ENCODE data around the gene SUSD1. TPM values are rescaled to one million over a fixed set of nuclear protein-coding genes. Genes with fewer than 3 reads are reported as not detected.
A peak's percentile ranks its signal among the peaks of the same experiment; 100 is the strongest.

The SUSD1 gene
- total RNA-seq, 2 experiments from 2014 or later: 2.5 TPM

DNA sequence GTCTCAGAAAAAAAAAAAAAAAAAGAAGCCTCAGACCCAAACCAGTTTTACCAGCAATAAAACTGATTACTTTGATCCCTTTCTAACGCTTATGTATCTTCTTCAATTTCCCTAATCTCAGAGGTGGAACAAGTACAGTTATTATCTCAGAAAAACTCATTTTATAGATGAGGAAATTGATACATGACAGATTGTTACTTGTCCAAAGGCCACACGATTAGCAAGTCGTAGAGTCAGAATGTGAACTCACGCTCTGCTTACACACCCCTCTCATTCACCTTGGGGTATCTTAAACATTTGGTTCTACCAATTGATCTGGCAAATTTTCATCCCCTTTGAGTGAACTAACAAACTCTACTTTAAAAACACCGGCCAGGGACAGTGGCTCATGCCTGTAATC is 110.2 kb downstream of the SUSD1 start:
- ChIA-PET CTCF (no interaction called here), POLR2A (no interaction called here)
- no peak for ATAC-seq
- Mint-ChIP-seq H3K36me3 (ENCODE audit: low read depth) (peaks cover 2% of the 10 kb centered on the region), H3K4me1 (peaks cover 17% of the 10 kb centered on the region), H3K27me3 (peaks cover 2% of the 10 kb centered on the region), H3K9me3 (ENCODE audit: low read depth) (no peaks in the 10 kb centered on the region), H3K27ac (no peak overlapping the region), H3K4me3 (no peak overlapping the region)
- intact Hi-C loops (cut with DNase I, micrococcal nuclease): no loop called here
- DNase-seq: no peak

DNA sequence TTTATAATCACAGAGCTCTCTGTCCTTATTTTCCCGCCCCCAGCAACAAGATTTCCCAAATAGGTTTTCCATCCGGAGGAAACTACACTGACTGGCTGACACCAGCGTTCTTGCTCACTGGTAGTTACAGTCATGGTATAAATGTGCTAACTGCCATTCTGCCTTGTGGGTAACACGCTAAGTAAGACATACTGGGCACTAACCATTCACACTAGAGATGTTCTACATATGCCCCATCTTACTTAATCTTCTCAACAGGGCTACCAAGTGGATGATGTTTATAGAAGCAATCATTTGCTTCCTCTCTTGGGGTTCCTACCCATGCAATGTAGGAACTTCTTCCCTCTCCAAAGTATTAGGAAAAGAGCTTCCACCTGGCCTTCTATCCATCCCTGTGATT is 111.5 kb downstream of the SUSD1 start:
- Mint-ChIP-seq H3K27ac (no peak overlapping the region), H3K9me3 (ENCODE audit: low read depth) (no peaks in the 10 kb centered on the region), H3K36me3 (ENCODE audit: low read depth) (peaks cover 2% of the 10 kb centered on the region), H3K4me1 (peaks cover 17% of the 10 kb centered on the region), H3K27me3 (peaks cover under 1% of the 10 kb centered on the region), H3K4me3 (no peak overlapping the region)
- ChIA-PET POLR2A (no interaction called here), CTCF (no interaction called here)
- ATAC-seq (no peak), DNase-seq (no peak)
- intact Hi-C loops (cut with DNase I, micrococcal nuclease): no loop called here

DNA sequence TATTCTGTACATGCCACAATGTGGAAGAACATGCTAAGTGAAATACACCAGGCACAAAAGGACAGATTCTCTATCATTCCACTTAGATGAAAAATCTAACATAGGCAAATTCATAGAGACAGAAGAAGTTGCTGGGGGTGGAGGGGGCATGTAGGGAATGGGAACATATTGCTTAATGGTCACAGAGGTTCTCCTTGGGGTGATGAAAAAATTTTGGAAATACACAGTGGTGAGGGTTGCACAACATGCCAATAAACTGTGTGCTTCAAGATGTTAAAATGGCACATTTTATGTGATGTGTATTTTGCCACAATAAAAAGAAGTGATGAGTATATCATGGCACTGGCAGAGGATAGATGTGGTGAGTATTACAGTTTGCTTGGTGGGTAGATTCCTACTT is 111.9 kb downstream of the SUSD1 start:
- H3K36me3 Mint-ChIP-seq (ENCODE audit: low read depth): peaks cover 2% of the 10 kb centered on the region
- no peaks in the 10 kb centered on the region for H3K9me3 Mint-ChIP-seq (ENCODE audit: low read depth)
- no peak overlapping the region for H3K27ac Mint-ChIP-seq
- no peak overlapping the region for H3K4me3 Mint-ChIP-seq
- intact Hi-C loops (cut with DNase I, micrococcal nuclease): no loop called here
- H3K4me1 Mint-ChIP-seq: peaks cover 17% of the 10 kb centered on the region
- CTCF ChIA-PET: no interaction called here
- POLR2A ChIA-PET: no interaction called here
- ATAC-seq (no peak), DNase-seq (no peak)
- no peaks in the 10 kb centered on the region for H3K27me3 Mint-ChIP-seq

DNA sequence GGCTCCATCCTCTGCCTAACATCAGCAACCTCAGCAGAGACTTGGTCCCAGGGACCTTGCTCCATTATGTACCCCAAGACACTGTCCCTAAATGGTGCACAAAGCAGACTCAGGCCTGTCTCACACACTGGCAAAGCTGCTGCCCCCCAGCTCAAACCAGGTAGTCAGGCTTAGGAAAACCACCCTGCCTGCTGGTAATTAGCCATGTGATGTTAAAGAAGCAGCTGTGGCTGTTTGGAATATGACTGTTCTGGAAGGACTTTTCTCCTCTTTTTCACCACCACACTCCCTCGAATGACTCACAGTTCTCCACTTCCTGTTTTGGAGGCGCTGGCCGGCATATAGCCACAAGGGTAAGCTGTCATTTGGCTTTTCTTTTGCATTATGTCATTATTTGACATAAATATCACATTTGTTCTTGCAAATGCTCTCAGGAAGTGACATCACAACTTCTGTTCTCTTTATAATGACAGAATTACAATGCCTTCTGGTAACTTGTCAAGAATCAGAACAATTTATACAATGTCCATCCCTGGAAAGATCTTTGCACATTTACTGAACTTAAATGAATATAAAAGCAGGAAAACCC is 113.9 kb downstream of the SUSD1 start:
- Mint-ChIP-seq H3K9me3 (ENCODE audit: low read depth) (no peaks in the 10 kb centered on the region), H3K27ac (no peak overlapping the region), H3K27me3 (no peaks in the 10 kb centered on the region), H3K36me3 (ENCODE audit: low read depth) (peaks cover 7% of the 10 kb centered on the region), H3K4me1 (peaks cover 23% of the 10 kb centered on the region), H3K4me3 (no peak overlapping the region)
- ChIA-PET POLR2A (interaction anchor here (0.6 kb wide), 1 partner anchor 25 kb away, joined by 3 read pairs; no protein-coding TSS in a partner anchor), CTCF (interaction anchor here (0.6 to 1.4 kb wide), 3 partner anchors 37 to 121 kb away, joined by 3 to 4 read pairs (median 3); no protein-coding TSS in a partner anchor)
- intact Hi-C loops (cut with DNase I, micrococcal nuclease): no loop called here
- ATAC-seq (peak; percentile 88), DNase-seq (peak; percentile 62)

DNA sequence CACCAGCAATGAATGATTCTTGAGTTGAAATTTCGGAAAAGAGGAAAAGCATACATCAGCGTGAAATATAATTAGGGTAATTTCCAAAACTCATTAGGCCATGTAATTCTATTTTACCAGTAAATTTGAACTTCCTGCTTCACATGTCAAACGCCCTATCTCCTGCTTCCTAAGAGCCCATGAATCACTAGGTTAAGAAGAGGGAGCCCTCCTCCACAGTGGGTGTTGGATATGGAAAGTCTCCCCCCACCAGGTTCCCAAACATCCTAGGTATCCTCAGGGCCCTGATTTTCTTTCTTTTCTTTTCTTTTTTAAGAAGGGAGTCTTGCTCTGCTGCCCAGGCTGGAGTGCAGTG is 115.2 kb downstream of the SUSD1 start:
- no peaks in the 10 kb centered on the region for H3K27me3 Mint-ChIP-seq
- no peaks in the 10 kb centered on the region for H3K9me3 Mint-ChIP-seq (ENCODE audit: low read depth)
- ChIA-PET CTCF (no interaction called here), POLR2A (no interaction called here)
- H3K27ac Mint-ChIP-seq: no peak overlapping the region
- H3K36me3 Mint-ChIP-seq (ENCODE audit: low read depth): peaks cover 7% of the 10 kb centered on the region
- ATAC-seq: no peak
- peaks cover 30% of the 10 kb centered on the region for H3K4me1 Mint-ChIP-seq
- no peak for DNase-seq
- no peak overlapping the region for H3K4me3 Mint-ChIP-seq
- intact Hi-C loops (cut with DNase I, micrococcal nuclease): no loop called here

DNA sequence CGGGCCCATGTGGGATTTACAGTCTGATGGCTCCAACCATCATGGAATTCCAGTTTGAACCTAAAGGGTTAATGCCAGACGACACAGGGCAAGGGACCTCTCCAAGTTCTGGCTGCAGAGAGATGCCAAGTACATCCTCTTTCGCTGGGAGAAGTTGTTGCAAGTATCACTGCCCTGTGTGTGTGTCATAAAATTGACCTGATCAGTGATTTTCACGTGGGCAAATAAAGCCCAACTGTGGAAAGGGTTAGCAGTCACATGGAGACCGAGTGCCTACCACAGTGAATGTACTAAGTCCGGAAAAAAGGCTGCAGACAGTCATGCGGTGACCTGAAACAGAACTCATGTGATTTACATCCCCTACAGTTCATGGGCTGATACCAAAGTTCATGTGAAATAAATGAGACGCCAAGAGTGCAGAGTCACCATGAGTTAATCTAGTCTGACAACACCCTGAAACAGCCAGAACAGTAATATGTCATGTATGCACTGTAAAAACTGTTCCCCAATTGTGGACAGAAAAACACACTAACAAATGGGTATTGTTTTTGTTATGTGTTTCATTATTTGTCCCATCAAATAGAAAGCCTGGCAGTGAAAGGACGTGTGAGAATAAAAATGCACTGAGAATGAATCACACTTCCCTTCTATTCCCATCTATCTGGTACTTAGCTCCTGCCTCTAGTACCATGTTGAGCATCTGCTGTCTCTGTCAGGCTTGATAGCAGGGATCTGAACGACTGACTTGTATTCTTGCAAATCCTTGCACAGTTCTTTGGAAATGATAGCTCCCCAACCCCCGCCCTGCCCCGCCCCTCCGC is 115.7 kb downstream of the SUSD1 start:
- Mint-ChIP-seq H3K36me3 (ENCODE audit: low read depth) (peaks cover 7% of the 10 kb centered on the region), H3K9me3 (ENCODE audit: low read depth) (no peaks in the 10 kb centered on the region), H3K27ac (no peak overlapping the region), H3K27me3 (no peaks in the 10 kb centered on the region), H3K4me3 (no peak overlapping the region), H3K4me1 (peaks cover 30% of the 10 kb centered on the region)
- CTCF ChIA-PET: no interaction called here
- ATAC-seq (no peak), DNase-seq (no peak)
- POLR2A ChIA-PET: no interaction called here
- intact Hi-C loops (cut with DNase I, micrococcal nuclease): no loop called here

DNA sequence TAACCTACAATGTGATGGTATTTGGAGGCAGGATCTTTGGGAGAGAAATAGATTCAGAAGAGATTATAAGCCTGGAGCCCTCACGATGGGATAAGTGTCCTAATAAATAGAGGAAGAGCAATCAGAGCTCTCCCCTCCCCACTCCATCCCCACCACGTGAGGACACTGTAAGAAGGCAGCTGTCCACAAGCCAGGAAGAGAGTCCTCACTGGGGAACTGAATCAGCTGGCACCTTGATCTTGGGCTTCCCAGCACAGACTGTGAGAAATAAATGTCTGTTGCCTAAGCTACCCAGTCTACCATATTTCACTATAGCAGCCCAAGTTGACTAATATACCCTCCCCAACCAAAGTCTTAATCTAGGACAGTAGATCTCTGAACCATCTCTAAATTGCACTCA is 118.1 kb downstream of the SUSD1 start:
- no peak overlapping the region for H3K4me3 Mint-ChIP-seq
- peaks cover 2% of the 10 kb centered on the region for H3K27me3 Mint-ChIP-seq
- DNase-seq (no peak), ATAC-seq (no peak)
- CTCF ChIA-PET: interaction anchor here (1.0 to 1.9 kb wide), 3 partner anchors 19 to 298 kb away, joined by 3 to 6 read pairs (median 4); no protein-coding TSS in a partner anchor
- H3K36me3 Mint-ChIP-seq (ENCODE audit: low read depth): peaks cover 5% of the 10 kb centered on the region
- peaks cover 29% of the 10 kb centered on the region for H3K4me1 Mint-ChIP-seq
- intact Hi-C loops (cut with DNase I, micrococcal nuclease): no loop called here
- no peak overlapping the region for H3K27ac Mint-ChIP-seq
- no peaks in the 10 kb centered on the region for H3K9me3 Mint-ChIP-seq (ENCODE audit: low read depth)
- POLR2A ChIA-PET: no interaction called here

DNA sequence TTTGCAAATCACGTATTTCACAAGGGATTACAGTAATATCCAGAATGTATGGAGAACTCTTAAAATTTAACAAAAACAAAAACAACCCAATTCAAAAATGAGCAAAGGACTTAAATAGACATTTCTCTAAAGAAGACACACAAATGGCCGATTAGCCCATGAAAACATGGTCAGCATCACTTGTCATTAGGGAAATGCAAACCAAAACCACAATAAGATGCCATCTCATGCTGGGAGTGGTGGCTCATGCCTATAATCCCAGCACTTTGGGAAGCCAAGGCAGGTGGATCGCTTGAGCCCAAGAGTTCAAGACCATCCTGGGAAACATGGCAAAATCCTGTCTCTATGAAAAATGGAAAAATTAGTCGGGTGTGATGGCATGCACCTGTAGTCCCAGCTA is 120.2 kb downstream of the SUSD1 start:
- ChIA-PET POLR2A (interaction anchor here (0.7 to 0.8 kb wide), 2 partner anchors 30 to 242 kb away, joined by 8 read pairs; no protein-coding TSS in a partner anchor), CTCF (interaction anchor here (0.6 to 0.7 kb wide), 2 partner anchors 14 to 99 kb away, joined by 3 read pairs; no protein-coding TSS in a partner anchor)
- no peak overlapping the region for H3K4me3 Mint-ChIP-seq
- peaks cover 13% of the 10 kb centered on the region for H3K4me1 Mint-ChIP-seq
- ATAC-seq (no peak), DNase-seq (no peak)
- H3K9me3 Mint-ChIP-seq (ENCODE audit: low read depth): no peaks in the 10 kb centered on the region
- peaks cover 2% of the 10 kb centered on the region for H3K27me3 Mint-ChIP-seq
- no peak overlapping the region for H3K27ac Mint-ChIP-seq
- intact Hi-C loops (cut with DNase I, micrococcal nuclease): no loop called here
- H3K36me3 Mint-ChIP-seq (ENCODE audit: low read depth): peaks cover 5% of the 10 kb centered on the region

DNA sequence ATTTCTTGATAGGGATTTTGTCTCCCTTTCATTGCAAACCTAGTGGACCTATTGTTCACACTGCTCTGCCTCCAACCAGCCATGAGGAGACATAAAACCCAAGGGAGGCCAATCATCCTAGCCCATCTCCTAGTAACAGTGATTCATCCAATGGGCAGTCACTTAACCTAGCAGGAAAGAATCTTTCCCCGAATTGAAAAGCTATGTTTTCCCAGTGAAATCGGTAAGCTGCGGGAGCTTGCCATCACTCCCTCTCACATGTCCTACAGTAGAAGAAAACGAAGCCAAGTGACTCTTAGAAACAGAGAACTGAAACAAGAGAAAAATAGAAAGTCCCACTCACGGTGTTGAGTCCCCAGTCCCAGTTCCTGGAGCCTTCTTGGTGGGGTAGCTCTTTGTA is 123.3 kb downstream of the SUSD1 start:
- intact Hi-C loops (cut with DNase I, micrococcal nuclease): no loop called here
- H3K36me3 Mint-ChIP-seq (ENCODE audit: low read depth): peaks cover 2% of the 10 kb centered on the region
- H3K4me1 Mint-ChIP-seq: peaks cover 18% of the 10 kb centered on the region
- H3K27me3 Mint-ChIP-seq: peaks cover 2% of the 10 kb centered on the region
- ATAC-seq: no peak
- no peak overlapping the region for H3K4me3 Mint-ChIP-seq
- H3K9me3 Mint-ChIP-seq (ENCODE audit: low read depth): peaks cover 4% of the 10 kb centered on the region
- CTCF ChIA-PET: interaction anchor here (0.7 to 1.2 kb wide), 4 partner anchors 8 to 72 kb away, joined by 3 to 4 read pairs (median 4); no protein-coding TSS in a partner anchor
- H3K27ac Mint-ChIP-seq: no peak overlapping the region
- DNase-seq: no peak
- POLR2A ChIA-PET: no interaction called here

DNA sequence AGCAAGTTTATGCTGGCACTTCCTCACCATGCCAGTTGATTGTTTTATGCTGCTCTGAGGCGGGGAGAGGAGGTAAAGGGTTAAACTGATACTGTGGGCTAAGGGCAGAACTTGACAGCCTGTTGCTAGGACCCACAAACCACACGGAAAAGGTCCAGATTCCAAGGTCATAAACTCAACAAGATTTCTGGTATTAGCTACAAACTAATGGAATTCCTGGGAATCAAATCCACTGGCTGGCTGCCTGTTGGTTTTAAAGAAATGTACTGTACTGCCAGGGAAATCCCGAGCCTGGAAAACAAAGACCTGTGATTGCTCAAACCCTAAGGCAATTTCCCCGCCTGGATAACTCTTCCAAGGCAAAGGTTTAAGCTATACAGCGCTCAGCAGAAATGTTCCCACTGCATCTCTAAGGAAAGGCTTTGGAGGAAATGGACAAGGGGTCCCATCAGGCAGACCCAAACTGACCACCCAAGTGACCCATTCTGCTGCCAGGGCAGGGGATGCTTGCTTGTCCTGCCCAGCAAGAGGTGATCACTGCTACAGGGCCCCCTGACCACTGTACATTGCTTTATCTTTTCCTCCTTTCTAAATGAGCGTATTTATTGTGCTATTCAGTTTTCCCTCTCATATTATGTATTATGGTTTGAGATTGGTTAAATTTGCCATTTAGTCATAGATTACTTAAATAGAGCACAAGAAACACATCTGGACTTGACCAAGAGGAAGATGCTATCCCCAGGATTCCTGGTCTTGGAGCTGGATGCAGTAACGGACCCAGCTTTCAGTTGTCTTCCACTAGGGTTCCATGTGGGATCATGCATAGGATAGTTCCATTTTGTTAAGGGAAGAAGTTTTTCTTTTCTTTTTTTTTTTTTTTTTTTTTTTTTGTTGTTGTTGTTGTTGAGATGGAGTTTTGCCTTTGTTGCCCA is 124.3 kb downstream of the SUSD1 start:
- peaks cover 4% of the 10 kb centered on the region for H3K9me3 Mint-ChIP-seq (ENCODE audit: low read depth)
- peaks cover 12% of the 10 kb centered on the region for H3K4me1 Mint-ChIP-seq
- H3K36me3 Mint-ChIP-seq (ENCODE audit: low read depth): peaks cover 2% of the 10 kb centered on the region
- intact Hi-C loops (cut with DNase I, micrococcal nuclease): no loop called here
- no peak for ATAC-seq
- no peak overlapping the region for H3K27ac Mint-ChIP-seq
- DNase-seq: no peak
- no peak overlapping the region for H3K4me3 Mint-ChIP-seq
- ChIA-PET POLR2A (no interaction called here), CTCF (no interaction called here)
- H3K27me3 Mint-ChIP-seq: peaks cover 2% of the 10 kb centered on the region

DNA sequence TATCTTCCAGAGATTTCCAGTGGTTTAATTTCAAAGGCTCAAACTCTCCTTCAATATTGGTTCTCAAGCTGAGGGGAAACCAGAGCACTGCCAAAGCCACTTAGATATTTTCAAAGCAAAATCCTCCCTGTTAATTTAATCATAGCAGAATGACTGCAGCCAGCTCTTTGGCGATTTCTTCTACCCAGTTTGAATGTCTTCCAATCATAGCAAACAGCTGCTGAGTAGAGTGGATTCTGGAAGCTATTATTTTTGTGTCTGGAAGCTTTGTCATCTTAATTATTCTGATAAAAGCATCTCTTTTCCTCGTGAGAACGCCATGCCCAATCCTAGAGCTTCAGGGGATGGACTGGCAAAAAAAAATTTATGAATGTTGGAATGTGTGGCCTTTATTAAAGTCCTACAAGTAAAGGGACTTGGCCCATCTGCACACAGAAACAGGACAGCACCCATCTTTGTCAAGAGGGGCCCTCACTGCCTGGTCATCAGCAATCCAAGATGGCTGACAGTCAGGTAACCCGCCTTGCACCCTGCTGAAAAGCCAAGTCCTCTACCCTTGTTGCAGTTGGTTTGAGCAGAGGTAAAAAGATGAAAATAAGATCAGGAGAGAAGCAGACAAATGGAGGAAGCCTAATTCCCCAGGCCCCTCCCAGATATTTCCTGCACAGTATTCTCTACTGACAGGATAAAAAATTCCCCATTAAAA is 125.1 kb downstream of the SUSD1 start:
- ATAC-seq (no peak), DNase-seq (no peak)
- peaks cover 7% of the 10 kb centered on the region for H3K4me1 Mint-ChIP-seq
- H3K36me3 Mint-ChIP-seq (ENCODE audit: low read depth): peaks cover 2% of the 10 kb centered on the region
- CTCF ChIA-PET: no interaction called here
- no peak overlapping the region for H3K27ac Mint-ChIP-seq
- POLR2A ChIA-PET: no interaction called here
- H3K9me3 Mint-ChIP-seq (ENCODE audit: low read depth): peaks cover 4% of the 10 kb centered on the region
- intact Hi-C loops (cut with DNase I, micrococcal nuclease): no loop called here
- peaks cover 4% of the 10 kb centered on the region for H3K27me3 Mint-ChIP-seq
- no peak overlapping the region for H3K4me3 Mint-ChIP-seq
